Middle frontal gyrus (tissue), 1 donor: ENCODE measurements around the gene DNAJC7.
A peak's percentile ranks its signal among the peaks of the same experiment; 100 is the strongest.

Source experiments
- DNase-seq: peaks from one replicate; pipeline ENCODE4 v3.0.0-alpha.2; 2015; ENCODE audit warnings: low spot score; ENCODE audit errors: extremely low spot score

The DNAJC7 gene

GRCh38 chr17:42016941-42017865 lies at the start of gene DNAJC7:
Gene DNAJC7, minus strand, starts transcription at chr17:42017439. Its CDS starts 23 bp downstream, at chr17:42017416.
- DNase-seq, result peak; percentile 89

GRCh38 chr17:42065201-42065600 lies 48.0 kb upstream of the DNAJC7 start:
- DNase-seq, result no peak

GRCh38 chr17:42062681-42063080 lies 45.4 kb upstream of the DNAJC7 start:
- DNase-seq, result no peak

GRCh38 chr17:42061646-42062487 lies 44.6 kb upstream of the DNAJC7 start:
- no peak for DNase-seq

DNA sequence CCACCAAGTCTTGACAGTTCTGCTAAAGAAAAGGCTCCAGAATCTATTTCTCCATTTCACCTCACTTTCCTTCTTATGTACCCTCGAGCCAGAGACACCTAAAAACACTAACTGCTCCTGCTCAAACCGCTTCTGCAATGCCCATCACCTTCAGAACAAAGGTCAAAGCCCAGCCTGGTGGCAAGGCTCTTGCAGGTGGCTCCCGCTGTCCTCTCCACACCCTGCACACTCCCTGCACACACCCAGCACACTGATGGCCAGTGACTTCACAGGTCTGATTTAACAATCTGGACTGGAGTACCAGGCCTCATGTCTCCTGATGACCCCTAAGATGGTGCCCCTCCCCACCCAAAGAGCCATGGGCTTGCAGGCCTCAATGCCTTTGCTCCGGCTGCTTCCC lies 43.0 kb upstream of the DNAJC7 start:
- no peak for DNase-seq

- no peak for DNase-seq
Observed at GRCh38 chr17:42059815-42060214, 42.6 kb upstream of the DNAJC7 start.

- DNase-seq, result no peak
Observed at GRCh38 chr17:42058063-42058462, 40.8 kb upstream of the DNAJC7 start.

- DNase-seq, result no peak
Observed at GRCh38 chr17:42056635-42057034, 39.4 kb upstream of the DNAJC7 start.

GRCh38 chr17:42055496-42055895 lies 38.3 kb upstream of the DNAJC7 start:
- no peak for DNase-seq

DNA sequence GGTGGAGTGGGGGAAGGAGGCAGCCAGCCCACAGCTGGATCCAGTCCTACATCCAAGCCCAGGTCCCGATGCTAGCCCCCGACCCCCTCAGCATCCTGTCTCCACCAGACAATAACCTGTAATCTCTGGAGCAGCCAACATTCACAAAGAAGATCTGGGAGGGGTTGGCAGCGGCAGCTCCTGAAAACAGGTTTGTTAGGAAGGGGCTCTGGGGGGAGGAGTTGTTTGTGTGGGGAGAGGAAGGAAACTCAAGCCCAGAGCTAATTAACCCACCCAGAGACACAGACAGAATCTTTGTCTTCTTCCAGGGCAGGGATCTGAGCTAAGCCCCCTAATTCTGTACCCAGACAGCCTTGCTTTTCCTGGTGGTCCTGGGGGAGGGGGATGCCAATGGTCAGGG lies 37.8 kb upstream of the DNAJC7 start:
- DNase-seq, result no peak

- no peak for DNase-seq
Observed at GRCh38 chr17:42053731-42054500, 36.7 kb upstream of the DNAJC7 start.

- no peak for DNase-seq
Observed at GRCh38 chr17:42052346-42052877, 35.2 kb upstream of the DNAJC7 start.

GRCh38 chr17:42051645-42052044 lies 34.4 kb upstream of the DNAJC7 start:
- DNase-seq, result no peak

- no peak for DNase-seq
Observed at GRCh38 chr17:42051013-42051400, 33.8 kb upstream of the DNAJC7 start.

DNA sequence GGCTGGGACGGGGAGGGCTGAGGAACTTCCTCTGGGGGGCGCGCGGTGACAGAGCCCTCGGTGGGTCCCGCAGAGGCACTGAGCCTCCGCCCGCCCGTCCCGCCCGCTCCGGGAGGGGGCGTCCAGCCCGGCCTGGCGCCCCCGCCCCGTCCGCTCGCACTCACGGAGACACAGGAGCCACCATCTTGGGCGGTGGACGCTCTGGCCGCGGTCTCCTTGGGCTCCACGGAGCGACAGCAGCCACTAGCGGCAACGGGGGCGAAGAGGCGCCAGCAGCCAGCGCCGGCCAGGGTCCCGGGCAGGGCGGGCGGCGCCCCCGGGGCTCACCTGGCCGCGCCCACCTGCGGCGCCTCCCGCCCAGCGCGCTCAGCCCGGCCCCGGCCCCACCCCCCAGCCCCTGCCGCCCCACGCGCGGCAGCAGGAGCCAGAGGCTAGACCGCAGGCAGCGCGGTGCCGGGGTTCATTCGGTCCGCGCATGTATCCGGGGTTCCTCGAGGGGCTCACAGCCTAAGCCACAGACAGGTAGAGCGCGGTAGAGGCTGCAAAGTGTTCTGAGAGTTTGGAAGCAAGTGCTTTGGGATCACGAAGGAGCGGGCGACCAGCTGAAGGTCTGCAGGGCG lies 33.3 kb upstream of the DNAJC7 start, which contains the start of gene C17orf113:
C17orf113 (minus strand) TSS at position 209 of the 620 bp plus-strand sequence. CDS start 7,225 bp downstream, outside the sequence.
- DNase-seq, result peak; percentile 19

GRCh38 chr17:42049834-42050392 lies 32.7 kb upstream of the DNAJC7 start:
- DNase-seq, result no peak

- no peak for DNase-seq
Observed at GRCh38 chr17:42047343-42047742, 30.1 kb upstream of the DNAJC7 start.

DNA sequence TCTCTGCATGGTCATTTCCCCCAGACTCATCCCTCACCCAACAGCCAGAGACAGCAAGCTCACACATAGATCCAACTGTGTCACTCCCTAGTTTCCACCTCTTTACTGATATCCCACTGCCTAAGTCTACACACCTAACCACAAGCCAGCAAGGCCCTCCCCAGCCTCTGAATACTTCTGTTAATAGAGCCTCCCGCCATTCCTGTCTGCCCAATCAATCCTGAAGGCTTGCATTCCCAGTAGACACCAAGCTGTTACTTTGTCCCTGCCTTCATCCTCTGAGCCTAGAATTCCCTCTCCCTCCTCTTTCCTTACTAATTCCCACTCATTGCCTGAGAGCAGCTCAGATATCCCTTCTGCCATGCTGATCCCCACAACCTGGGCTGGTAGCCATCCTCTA lies 28.5 kb upstream of the DNAJC7 start:
- DNase-seq, result no peak

DNA sequence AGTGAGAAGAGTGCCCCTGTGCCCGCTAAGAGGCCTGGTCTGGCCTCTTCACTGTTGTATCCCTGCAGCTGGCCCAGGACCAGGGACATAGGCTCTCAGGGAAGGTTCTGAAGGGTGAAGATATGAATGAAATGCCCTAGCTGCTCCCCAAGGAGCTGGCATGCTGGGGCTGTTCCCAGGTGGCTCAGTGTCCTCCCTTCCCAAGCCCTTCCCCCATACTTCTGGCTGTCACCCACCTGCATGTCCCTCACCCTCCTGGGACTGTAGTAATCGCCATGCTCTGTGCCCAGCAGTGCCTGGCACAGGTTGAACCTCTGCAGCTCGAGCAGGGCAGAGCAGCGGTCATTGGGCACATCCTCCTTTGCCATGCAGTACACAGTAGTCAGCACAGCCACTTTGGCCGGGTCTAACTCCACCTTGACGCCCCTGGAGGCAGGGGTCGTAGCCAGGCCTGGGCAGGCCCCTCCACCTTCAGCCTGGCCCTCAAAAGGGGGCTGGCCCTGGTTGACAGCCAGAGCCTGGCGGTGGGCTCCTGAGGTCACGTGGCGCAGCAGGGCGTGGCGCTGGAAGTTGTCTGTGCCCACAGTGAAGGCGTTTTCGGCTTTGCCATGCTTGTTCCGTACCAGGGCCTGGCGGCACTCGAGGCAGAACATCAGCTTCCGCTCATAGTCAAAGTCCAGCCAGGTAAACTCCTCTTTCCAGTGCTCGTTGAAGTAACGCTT lies 25.5 kb upstream of the DNAJC7 start:
- no peak for DNase-seq

GRCh38 chr17:42041619-42042018 lies 24.4 kb upstream of the DNAJC7 start:
- DNase-seq, result no peak
